SKM-1 treated with dmso at 0.1 percent for 144 hours (cell line): Measurements from ENCODE around the gene FES.
"Not testable (repeated sequence)": the region's sequence is repeated elsewhere in the genome, so short reads cannot be mapped to it uniquely, and the experiment has no call there.

Experiments used
- DNase-seq: peaks from one replicate; lab custom pipeline; 2025; ENCODE audit not compliant: unreplicated experiment; lab: John Stamatoyannopoulos, UW

Gene FES

GRCh38 chr15:90928106-90928505 lies 43.8 kb downstream of the FES start:
- DNase-seq, result not testable (repeated sequence)

- no peak for DNase-seq
Measured at GRCh38 chr15:90929246-90930019, 45.1 kb downstream of the FES start.

GRCh38 chr15:90930861-90931574 lies 46.7 kb downstream of the FES start:
- no peak for DNase-seq

GRCh38 chr15:90931575-90931827 lies 47.2 kb downstream of the FES start:
- DNase-seq, result no peak

DNA sequence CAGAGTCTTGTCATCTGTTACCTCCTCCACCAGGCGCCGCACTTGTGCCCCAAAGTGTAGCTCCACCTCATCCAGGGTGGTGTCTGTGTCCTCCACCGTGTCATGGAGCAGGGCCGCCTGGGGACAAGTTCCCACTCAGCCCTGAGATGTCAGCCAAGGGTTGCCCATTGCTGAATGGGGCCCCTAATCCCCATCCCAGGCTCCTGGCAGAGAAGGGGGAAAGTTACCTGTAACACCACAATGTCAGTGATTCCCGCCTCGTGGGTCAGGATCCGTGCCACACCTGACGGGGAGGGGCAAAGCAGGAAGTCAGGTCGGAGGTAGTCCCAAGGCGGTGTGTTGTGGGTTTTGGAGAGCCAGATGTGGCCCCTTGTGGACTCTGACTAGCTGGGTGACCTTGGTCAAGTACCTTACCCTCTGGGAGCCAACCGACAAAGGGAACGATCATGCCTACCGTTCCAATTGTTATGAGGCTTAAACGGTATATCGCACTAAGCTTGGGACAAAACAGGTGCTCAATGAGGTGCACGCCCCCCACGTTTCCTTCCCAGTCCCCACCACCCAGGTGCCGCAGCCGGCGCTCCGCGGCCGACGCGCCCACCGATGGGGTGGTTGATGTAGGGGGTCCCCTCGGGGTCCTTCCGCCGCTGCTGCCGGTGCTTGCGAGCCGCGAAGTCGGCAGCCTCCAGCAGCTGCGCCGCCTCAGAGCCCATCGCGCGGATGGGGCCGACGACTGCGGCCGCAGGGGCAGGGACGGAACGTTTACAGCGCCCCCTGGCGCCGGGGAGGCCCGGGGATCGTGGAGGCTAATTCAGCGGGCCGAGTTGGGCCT lies 47.7 kb downstream of the FES start, which contains the start of gene HDDC3:
HDDC3 (minus strand) TSS at position 722 of the 832 bp plus-strand sequence; CDS start at position 713, 9 bp downstream.
- peak; percentile 85 for DNase-seq

- no peak for DNase-seq
Measured at GRCh38 chr15:90932660-90932991, 48.3 kb downstream of the FES start.

- DNase-seq, result no peak
Measured at GRCh38 chr15:90933301-90933700, 49.0 kb downstream of the FES start.

DNA sequence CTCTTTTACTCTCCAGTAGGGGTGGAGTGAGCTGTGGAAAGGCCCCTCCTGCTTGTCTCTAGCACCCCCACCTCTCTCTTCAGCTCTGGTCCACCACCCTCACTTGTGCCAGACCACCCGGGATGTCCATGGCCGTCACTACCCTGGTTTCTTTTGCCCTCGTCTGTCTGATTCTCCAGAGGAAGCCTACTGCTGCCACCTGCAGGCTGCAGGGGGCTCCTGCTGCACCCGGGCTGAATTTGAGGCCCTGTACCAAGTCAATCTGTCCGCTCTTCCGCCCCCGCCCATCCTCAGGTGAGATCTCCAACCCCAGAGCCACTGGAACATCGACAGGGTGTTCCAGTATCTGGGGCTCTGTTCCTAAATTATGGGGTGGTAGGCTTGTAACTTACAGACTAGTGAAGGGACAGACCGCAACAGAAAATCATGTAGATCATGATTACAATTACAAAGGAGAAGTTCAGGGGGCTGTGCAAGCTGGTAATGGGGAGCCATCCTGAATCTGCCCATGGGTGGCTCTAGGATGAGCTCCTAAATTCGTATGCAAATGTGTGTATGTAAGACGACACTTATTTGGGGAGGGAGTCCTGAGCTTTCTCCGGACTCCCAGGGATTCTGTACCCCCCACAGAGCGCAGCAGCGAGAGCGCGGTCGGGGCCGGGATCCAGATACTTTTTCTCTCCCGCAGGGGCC lies 50.1 kb downstream of the FES start:
- DNase-seq, result peak; percentile 80

- peak; percentile 80 for DNase-seq
Measured at GRCh38 chr15:90934949-90935751, 50.8 kb downstream of the FES start, which contains the start of gene UNC45A. TSS of gene UNC45A (plus strand) at chr15:90935285. CDS start at chr15:90935325, 40 bp downstream.

DNA sequence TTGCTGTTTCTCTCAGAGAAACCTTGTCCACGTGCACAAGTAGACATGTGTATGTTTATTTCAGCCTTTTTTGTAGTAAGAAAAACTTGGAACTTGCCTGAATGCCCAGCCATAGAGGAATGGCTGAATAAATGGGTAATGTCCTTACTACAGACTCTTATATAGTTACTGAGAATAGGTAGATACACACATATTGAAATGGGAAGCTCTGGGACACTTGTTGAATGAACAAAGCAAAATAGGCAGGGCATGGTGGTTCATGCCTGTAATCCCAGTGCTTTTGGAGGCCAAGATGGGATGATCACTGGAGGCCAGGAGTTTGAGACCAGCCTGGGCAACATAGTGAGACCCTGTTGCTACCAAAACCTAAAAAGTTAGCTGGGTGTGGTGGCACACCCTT lies 52.5 kb downstream of the FES start:
- DNase-seq, result no peak

DNA sequence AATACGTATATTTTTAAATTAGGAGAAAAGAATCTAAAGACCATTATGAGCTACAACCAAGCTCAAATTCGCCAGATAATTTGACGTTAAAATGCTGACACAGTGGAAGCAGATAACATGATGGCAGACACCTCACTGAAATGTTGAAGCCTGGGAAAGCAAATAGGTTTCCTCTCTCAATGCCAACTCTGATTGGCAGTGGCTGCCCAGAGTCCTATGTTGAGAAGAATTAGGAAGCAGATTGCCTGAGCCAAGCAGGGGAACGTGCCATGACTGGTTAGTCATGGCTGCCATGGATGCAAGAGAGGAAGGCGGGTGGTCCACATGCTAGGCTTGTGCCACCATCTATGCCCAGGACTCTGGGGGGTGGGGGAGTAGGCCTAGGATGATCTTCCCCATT lies 54.0 kb downstream of the FES start:
- no peak for DNase-seq

GRCh38 chr15:90939756-90940155 lies 55.5 kb downstream of the FES start:
- no peak for DNase-seq

- no peak for DNase-seq
Measured at GRCh38 chr15:90941038-90941437, 56.7 kb downstream of the FES start.

DNA sequence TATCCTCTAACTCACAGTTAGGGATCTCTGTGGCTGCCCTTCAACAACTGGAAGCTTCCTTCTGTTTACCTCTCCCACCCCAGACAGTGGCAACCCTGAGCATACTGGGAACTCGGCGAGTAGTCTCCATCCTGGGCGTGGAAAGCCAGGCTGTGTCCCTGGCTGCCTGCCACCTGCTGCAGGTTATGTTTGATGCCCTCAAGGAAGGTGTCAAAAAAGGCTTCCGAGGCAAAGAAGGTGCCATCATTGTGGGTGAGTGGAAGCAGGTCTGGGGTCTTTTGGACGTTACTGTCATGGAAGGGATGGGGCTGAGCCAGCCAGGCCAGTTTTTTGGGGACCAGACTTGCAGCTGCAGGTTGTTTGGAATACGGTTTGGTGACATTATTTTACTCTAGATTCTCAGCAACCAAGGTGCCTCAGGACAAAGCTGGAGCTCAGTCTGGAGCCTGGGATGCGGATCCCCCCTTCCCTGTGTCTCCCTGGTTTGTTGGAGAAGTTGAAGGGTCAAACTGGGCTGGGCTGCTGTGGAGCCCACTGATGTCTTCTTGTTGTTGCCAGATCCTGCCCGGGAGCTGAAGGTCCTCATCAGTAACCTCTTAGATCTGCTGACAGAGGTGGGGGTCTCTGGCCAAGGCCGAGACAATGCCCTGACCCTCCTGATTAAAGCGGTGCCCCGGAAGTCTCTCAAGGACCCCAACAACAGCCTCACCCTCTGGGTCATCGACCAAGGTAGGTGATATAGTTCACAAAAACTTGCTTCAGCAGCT lies 58.2 kb downstream of the FES start:
- DNase-seq, result no peak

DNA sequence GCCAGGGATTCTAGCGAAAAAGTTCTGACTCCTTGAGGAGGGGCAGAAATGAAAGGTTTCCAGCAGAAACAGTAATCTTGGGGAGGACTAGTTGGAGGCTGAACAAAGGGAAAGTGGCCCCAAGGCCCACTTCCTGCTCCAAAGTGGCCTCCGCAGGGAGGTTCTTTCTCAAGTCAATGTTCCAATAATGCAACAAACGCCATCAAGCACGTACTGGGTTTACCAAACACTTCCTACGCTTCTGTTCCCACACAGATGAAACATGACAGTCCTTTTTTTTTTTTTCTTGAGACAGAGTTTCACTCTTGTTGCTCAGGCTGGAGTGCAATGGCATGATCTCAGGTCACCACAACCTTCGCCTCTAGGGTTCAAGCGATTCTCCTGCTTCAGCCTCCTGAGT lies 60.8 kb downstream of the FES start:
- DNase-seq, result no peak
